Measurements from ENCODE around the gene RIOK2.
A peak's percentile ranks its signal among the peaks of the same experiment; 100 is the strongest.

Gene RIOK2

GRCh38 chr5:97131139-97131710, 51.8 kb downstream of the RIOK2 start:
- Histone ChIP-seq H3K36me3 (no peaks in the 10 kb centered on the region), H3K9me3 (no peaks in the 10 kb centered on the region), H3K4me1 (peaks cover 7% of the 10 kb centered on the region), H3K4me3 (ENCODE audit: low read depth, low read length) (no peak overlapping the region), H3K27me3 (peaks cover 48% of the 10 kb centered on the region)
- TF ChIP-seq, protein P1, sequence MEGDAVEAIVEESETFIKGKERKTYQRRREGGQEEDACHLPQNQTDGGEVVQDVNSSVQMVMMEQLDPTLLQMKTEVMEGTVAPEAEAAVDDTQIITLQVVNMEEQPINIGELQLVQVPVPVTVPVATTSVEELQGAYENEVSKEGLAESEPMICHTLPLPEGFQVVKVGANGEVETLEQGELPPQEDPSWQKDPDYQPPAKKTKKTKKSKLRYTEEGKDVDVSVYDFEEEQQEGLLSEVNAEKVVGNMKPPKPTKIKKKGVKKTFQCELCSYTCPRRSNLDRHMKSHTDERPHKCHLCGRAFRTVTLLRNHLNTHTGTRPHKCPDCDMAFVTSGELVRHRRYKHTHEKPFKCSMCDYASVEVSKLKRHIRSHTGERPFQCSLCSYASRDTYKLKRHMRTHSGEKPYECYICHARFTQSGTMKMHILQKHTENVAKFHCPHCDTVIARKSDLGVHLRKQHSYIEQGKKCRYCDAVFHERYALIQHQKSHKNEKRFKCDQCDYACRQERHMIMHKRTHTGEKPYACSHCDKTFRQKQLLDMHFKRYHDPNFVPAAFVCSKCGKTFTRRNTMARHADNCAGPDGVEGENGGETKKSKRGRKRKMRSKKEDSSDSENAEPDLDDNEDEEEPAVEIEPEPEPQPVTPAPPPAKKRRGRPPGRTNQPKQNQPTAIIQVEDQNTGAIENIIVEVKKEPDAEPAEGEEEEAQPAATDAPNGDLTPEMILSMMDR (IDR thresholded peaks at IDR 0.05; ENCODE audit: low read depth, low read length), result no peak
- no peak for DNase-seq

DNA sequence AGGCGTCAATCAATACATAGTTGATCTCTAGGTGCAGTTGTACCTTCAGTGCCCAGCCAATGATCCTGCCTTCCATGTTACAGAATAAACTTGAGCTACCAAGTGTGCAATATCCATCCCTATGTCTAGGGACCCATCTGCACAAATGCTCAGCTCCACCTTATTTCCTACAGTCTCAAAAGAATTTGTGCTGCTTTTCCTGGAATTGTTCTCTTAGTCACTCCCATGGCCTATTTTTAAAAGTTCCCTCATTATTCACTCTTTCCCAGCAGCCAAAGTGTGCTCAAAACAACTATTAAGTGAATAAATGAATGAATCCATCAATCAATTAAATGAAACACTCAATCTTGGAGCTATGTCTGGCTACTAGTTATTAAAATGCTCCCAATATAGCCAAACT, 55.3 kb downstream of the RIOK2 start:
- no peak overlapping the region for H3K4me3 ChIP-seq (ENCODE audit: low read depth, low read length)
- peaks cover 20% of the 10 kb centered on the region for H3K4me1 ChIP-seq
- TF ChIP-seq, protein P1 (IDR thresholded peaks at IDR 0.05; ENCODE audit: low read depth, low read length), result no peak
- H3K9me3 ChIP-seq, result no peaks in the 10 kb centered on the region
- DNase-seq, result no peak
- H3K36me3 ChIP-seq, result no peaks in the 10 kb centered on the region
- H3K27me3 ChIP-seq, result peaks cover 72% of the 10 kb centered on the region

GRCh38 chr5:97125125-97125683, 57.8 kb downstream of the RIOK2 start:
- Histone ChIP-seq H3K4me1 (peaks cover 13% of the 10 kb centered on the region), H3K36me3 (no peaks in the 10 kb centered on the region), H3K27me3 (peaks cover 75% of the 10 kb centered on the region), H3K4me3 (ENCODE audit: low read depth, low read length) (no peak overlapping the region), H3K9me3 (no peaks in the 10 kb centered on the region; the same call in 1 of the 2 replicates)
- TF ChIP-seq, protein P1 (IDR thresholded peaks at IDR 0.05; ENCODE audit: low read depth, low read length), result no peak
- peak; percentile 56 for DNase-seq

DNA sequence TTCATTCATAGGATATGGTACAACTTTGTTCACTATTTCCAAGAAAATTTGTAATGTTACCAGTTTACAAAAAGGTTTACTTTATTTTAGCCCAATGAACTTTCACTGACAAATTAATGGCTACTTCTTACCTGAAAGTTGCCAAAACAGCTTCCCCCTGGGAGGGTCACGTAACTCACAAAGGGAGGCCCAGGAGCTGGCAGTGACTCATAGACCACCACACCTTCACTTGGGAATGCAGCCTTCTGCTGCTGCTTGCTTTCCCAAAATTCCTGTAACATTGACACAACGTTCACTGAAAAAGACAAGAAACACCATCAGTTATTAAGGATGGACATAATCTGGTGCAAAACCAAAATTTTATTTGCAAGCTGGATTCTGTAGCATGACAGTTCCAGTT, 58.7 kb downstream of the RIOK2 start:
- no peak overlapping the region for H3K4me3 ChIP-seq (ENCODE audit: low read depth, low read length)
- H3K4me1 ChIP-seq, result peaks cover 13% of the 10 kb centered on the region
- H3K27me3 ChIP-seq, result peaks cover 71% of the 10 kb centered on the region
- no peak for DNase-seq
- TF ChIP-seq, protein P1 (IDR thresholded peaks at IDR 0.05; ENCODE audit: low read depth, low read length), result no peak
- no peaks in the 10 kb centered on the region for H3K36me3 ChIP-seq
- H3K9me3 ChIP-seq, result no peaks in the 10 kb centered on the region; the same call in 1 of the 2 replicates

- TF ChIP-seq, protein P1 (IDR thresholded peaks at IDR 0.05; ENCODE audit: low read depth, low read length), result no peak
- Histone ChIP-seq H3K4me3 (ENCODE audit: low read depth, low read length) (no peak overlapping the region), H3K27me3 (peaks cover 47% of the 10 kb centered on the region), H3K4me1 (peaks cover 13% of the 10 kb centered on the region), H3K9me3 (no peaks in the 10 kb centered on the region; the same call in 1 of the 2 replicates), H3K36me3 (no peaks in the 10 kb centered on the region)
- no peak for DNase-seq
Measured at GRCh38 chr5:97121848-97122247, 61.2 kb downstream of the RIOK2 start.

- H3K4me1 ChIP-seq, result peaks cover 4% of the 10 kb centered on the region; the same call in 1 of the 2 replicates
- no peaks in the 10 kb centered on the region; the same call in 1 of the 2 replicates for H3K9me3 ChIP-seq
- peaks cover 36% of the 10 kb centered on the region for H3K27me3 ChIP-seq
- H3K36me3 ChIP-seq, result no peaks in the 10 kb centered on the region
- H3K4me3 ChIP-seq (ENCODE audit: low read depth, low read length), result no peak overlapping the region
- TF ChIP-seq, protein P1 (IDR thresholded peaks at IDR 0.05; ENCODE audit: low read depth, low read length), result no peak
- no peak for DNase-seq
Measured at GRCh38 chr5:97120195-97120594, 62.9 kb downstream of the RIOK2 start.
